Activated T-helper 17 cell treated with anti-CD3 and anti-CD28 coated beads, Interleukin-2, amount 50 U/mL, for 72 hours (primary cell): ENCODE measurements around the gene SHB. TPM values are rescaled to one million over a fixed set of nuclear protein-coding genes. Genes with fewer than 3 reads are reported as not detected.

Experiments
- ATAC-seq: fragments of 150-1000 bp; cut with Tn5 transposase; replicated peaks from 2 replicates; pipeline ENCODE4 v1.10.0; 2021; ENCODE audit warnings: mild to moderate bottlenecking, moderate library complexity
- H3K27ac Mint-ChIP-seq: one replicate; pipeline ENCODE4 v1.8.0; 2022; ENCODE audit warnings: mixed read lengths
- H3K27me3 Mint-ChIP-seq: one replicate; pipeline ENCODE4 v1.8.0; 2022; ENCODE audit warnings: mixed read lengths
- H3K36me3 Mint-ChIP-seq: one replicate; pipeline ENCODE4 v1.8.0; 2022; ENCODE audit warnings: low read depth, mild to moderate bottlenecking, mixed read lengths
- H3K4me1 Mint-ChIP-seq: one replicate; pipeline ENCODE4 v1.8.0; 2022; ENCODE audit warnings: mixed read lengths
- H3K4me3 Mint-ChIP-seq: one replicate; pipeline ENCODE4 v1.8.0; 2022; ENCODE audit warnings: mild to moderate bottlenecking, mixed read lengths
- H3K9me3 Mint-ChIP-seq: one replicate; pipeline ENCODE4 v1.8.0; 2022; ENCODE audit warnings: mixed read lengths
- total RNA-seq, 2 donors: library from RNA; stranded (reverse); gene quantifications; one replicate each; pipeline ENCODE4 v1.2.3, GENCODE V29; 2022

Gene SHB
- total RNA-seq, 2 donors from 2014 or later: 0.95 to 1.7 TPM

DNA sequence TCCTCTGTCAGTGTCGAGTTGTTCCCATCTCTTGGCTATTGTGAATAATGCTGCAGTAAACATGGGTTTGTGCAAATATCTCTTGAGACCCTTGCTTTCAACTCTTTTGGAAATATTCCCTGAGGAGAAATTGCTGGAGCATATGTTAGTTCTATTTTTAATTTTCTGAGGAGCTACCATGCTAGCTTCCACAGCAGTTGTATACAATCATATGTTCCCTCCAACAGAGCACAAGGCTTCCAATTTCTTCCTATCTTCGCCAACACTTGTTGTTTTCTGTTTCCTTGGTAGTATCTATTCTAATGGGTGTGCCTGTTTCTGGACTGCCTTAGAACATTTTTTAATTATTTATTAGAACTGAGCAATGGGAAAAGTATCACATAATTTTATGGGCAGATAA lies 23.6 kb upstream of the SHB start:
- ATAC-seq: no peak
- no peak overlapping the region for H3K27ac Mint-ChIP-seq

DNA sequence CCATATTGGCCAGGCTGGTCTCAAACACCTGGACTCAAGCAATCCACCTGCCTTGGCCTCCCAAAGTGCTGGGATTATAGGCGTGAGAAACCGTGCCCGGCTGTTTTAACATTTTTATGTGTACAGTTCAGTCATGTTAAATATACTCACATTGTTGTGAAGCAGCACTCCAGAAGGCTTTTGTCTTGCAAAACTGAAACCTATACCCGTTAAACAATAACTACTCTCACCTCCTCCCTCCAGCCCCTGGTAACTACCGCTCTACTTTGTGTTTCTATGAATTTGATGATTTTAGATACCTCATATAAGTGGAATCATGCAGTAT lies 23.1 kb upstream of the SHB start:
- Mint-ChIP-seq H3K27me3 (peaks cover 13% of the 10 kb centered on the region), H3K9me3 (no peaks in the 10 kb centered on the region), H3K36me3 (no peaks in the 10 kb centered on the region), H3K4me1 (no peaks in the 10 kb centered on the region), H3K4me3 (no peak overlapping the region), H3K27ac (no peak overlapping the region)
- no peak for ATAC-seq

More for the DNA sequence above, 23.6 kb upstream of the SHB start:
- Mint-ChIP-seq H3K9me3 (no peaks in the 10 kb centered on the region), H3K36me3 (no peaks in the 10 kb centered on the region), H3K4me1 (no peaks in the 10 kb centered on the region), H3K4me3 (no peak overlapping the region), H3K27me3 (peaks cover 13% of the 10 kb centered on the region)

DNA sequence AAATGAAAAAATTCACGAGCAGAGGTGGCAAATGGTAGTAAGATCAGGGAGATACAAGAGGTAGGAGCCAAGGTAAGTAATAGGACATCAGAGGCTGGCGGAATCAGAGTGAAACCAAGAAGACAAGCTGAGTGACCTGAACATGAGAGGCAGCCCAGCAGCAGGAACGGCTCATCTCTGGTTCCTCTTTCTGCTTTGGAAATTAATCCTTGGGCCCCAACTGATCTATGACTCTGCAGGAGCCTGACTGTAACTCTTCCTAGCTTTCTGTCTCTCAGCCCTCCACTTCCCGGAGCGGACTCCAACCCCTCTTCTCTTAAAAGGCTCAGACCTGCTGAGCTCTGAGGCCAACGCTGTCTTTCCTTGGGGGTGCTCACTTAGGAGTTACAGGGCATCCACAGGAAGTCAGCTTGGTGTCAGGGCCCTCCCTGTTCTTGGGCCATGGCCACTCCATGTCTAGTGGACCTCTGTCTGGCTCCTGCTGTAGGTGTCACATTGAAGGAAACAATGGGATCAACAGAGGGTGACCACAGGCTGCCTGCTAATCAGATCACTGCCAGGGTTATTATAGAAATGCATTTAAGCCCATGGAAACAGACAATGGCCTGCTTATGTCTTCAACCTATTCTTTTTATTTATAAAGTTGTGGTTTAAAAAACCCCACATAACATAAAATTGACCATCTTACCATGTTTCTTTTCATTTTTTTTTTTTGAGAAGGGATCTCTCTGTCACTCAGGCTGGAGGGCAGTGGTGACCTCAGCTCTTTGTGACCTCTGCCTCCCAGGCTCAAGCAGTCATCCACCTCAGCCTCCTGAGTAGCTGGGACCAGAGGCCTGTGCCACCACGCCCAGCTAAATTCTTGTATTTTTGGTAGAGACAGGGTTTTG lies 22.5 kb upstream of the SHB start:
- Mint-ChIP-seq H3K4me1 (no peaks in the 10 kb centered on the region), H3K4me3 (no peak overlapping the region), H3K36me3 (no peaks in the 10 kb centered on the region), H3K27me3 (peaks cover 16% of the 10 kb centered on the region), H3K9me3 (no peaks in the 10 kb centered on the region), H3K27ac (no peak overlapping the region)
- no peak for ATAC-seq

DNA sequence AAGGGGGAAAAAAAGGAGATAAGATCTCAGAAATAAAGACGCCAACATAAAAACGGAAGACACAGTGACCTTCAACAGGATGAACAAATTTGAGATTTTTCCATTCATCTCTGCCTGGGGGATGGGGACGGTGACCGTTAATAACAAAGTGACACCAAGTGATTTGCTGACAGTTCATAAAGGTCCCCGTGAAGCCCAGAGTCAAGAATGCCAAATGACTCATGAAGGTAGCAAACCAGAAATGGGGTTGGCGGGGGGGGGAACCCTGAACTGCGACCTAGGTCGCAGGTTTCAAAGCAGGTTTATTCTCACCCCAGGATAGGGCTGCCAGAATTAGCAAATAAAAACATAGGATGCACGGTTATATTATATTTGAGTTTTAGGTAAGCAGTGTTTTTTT lies 21.1 kb upstream of the SHB start:
- Mint-ChIP-seq H3K4me3 (no peak overlapping the region), H3K27ac (no peak overlapping the region), H3K36me3 (no peaks in the 10 kb centered on the region), H3K27me3 (peaks cover 21% of the 10 kb centered on the region), H3K9me3 (no peaks in the 10 kb centered on the region), H3K4me1 (no peaks in the 10 kb centered on the region)
- ATAC-seq: no peak

DNA sequence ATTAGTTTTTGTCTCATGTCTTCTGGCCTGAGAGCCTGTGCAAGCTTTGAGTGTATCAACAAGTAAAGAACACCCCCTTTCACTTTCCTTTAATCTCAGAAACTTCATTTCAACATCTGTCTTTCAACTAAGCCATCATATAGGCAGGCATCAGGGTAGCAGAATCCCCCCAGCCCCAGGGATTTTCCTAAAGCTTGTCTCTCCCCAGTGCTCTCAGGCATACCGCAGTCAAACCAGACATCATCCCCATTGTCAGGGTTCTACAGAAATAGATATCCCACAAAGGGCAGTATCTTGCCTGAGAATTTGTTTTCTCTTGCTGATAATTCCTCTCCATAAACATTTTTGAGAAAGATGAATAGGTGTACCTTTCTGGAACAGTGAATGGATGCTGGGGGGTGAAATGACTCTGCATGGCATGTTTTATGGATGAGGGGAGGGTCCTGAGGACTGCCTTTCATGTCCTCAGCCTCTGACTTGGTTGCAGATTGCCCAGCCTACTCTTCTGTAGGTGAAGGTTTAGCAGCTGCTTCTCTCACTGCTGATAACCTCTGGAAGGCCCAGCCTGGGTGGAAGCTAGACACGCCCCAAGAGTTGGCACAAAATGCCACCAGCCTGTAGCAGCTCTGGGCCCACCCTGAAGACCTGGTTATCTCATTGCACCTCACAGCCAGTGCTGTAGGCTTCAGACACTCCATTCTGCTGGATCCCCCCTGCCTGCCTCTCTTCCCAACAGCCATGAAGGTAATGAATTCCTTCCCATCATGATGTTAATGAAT lies 20.5 kb upstream of the SHB start:
- Mint-ChIP-seq H3K27me3 (peaks cover 25% of the 10 kb centered on the region), H3K9me3 (no peaks in the 10 kb centered on the region), H3K27ac (no peak overlapping the region), H3K4me1 (no peaks in the 10 kb centered on the region), H3K4me3 (no peak overlapping the region), H3K36me3 (no peaks in the 10 kb centered on the region)
- no peak for ATAC-seq

DNA sequence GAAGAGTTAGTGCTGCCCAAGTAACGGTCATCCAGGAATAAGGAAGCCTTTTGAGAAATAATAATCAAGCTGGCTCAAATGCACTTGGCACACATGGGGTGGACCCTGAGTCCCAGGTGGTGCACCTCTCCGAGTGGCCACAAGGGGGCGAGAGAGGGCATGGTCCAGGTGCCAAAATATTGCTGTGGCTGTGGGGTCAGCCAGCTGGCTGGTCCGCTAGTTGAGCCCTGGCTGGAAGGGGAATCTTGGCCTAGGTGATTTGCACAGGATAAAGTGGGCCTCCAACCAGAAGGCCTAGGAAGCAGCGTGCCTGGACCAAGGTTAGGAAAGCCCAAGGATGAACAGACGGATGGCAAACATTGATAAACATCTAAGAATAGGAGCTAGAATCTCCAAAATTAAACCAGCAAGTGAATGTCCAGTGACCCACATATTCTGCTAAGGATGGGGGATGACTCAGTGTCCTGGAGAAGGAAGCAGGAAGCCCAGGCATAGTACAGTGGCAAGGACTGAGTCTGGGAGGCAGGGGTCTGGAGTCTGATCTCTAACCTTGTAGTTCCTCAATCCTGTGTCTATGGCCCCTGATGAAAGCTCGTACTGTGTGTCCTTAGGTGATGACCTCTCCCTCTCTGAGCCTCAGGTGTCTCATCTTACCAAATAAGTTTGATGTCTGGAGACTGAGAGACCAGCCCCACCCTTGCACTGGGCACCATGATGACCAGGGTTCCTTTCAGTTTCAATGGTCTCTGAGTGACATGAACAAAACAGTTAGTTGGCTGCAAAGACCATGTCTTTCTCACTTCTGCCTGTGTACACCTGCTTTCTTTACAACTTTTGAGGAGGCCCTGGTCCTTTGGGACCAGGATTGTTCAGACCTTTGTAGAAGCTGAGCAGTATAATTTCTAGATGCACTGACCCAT lies 19.2 kb upstream of the SHB start:
- Mint-ChIP-seq H3K9me3 (no peaks in the 10 kb centered on the region), H3K36me3 (no peaks in the 10 kb centered on the region), H3K4me3 (no peak overlapping the region), H3K4me1 (no peaks in the 10 kb centered on the region), H3K27me3 (peaks cover 22% of the 10 kb centered on the region), H3K27ac (no peak overlapping the region)
- peak; percentile 59 for ATAC-seq

DNA sequence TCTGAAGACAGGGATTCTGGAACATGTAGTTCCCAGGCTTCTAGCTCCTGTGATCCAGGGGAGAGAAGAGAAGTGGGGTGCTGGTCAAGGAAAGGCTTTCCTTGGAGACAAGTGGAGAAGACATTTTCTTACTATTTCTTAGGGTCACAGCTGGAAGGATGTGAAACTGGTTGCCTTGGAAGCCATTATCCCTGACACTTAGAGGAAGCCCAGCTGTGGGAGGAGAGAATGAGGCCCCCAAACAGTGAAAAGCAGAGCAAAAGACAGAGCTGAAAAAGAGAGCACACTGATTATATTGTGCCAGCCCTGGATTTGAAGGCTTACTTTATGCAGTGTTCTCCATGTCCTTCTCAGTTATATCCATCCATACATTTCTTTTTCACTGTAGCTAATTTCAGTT lies 17.5 kb upstream of the SHB start:
- no peaks in the 10 kb centered on the region for H3K36me3 Mint-ChIP-seq
- no peaks in the 10 kb centered on the region for H3K9me3 Mint-ChIP-seq
- H3K27me3 Mint-ChIP-seq: peaks cover 26% of the 10 kb centered on the region
- no peaks in the 10 kb centered on the region for H3K4me1 Mint-ChIP-seq
- H3K4me3 Mint-ChIP-seq: no peak overlapping the region
- H3K27ac Mint-ChIP-seq: no peak overlapping the region
- ATAC-seq: no peak

DNA sequence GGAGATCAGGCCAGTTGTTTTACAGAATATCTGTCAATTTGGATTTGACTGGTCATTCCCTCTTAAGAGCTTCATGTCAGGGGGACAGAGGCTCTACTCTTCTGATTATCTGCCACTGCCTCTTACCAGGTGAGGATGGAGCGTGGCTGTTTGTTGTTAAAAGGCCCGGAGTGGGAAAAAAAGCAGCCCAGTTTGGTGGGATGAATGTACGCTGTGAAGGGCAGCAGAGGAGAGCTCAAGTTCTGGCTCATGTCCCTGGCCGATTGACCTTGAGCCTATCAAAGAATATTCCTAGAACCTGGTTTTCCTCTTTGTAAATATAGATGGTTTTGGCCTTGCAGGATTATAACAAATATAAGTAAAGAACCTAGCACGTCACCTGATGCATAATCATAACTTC lies 16.3 kb upstream of the SHB start:
- Mint-ChIP-seq H3K27me3 (peaks cover 23% of the 10 kb centered on the region), H3K4me3 (no peak overlapping the region), H3K27ac (no peak overlapping the region), H3K9me3 (no peaks in the 10 kb centered on the region), H3K4me1 (no peaks in the 10 kb centered on the region), H3K36me3 (no peaks in the 10 kb centered on the region)
- no peak for ATAC-seq

DNA sequence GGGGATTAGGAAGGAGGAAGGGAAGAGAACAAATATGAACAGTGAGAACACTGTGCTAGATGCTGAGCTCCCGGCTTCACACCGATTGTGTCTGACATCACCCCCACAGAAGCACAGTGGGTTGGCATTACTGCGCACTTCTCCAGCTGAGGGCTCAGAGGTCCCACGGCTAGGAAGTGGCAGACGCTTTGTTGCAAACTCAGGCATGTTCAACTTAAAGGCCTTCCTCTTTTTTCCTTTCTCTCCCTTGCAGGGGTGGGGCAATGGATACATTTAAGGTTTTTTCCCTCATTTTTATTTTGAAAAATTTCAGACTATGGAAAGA lies 15.5 kb upstream of the SHB start:
- no peaks in the 10 kb centered on the region for H3K4me1 Mint-ChIP-seq
- H3K9me3 Mint-ChIP-seq: no peaks in the 10 kb centered on the region
- H3K27me3 Mint-ChIP-seq: peaks cover 28% of the 10 kb centered on the region
- H3K4me3 Mint-ChIP-seq: no peak overlapping the region
- H3K27ac Mint-ChIP-seq: no peak overlapping the region
- no peaks in the 10 kb centered on the region for H3K36me3 Mint-ChIP-seq
- no peak for ATAC-seq

DNA sequence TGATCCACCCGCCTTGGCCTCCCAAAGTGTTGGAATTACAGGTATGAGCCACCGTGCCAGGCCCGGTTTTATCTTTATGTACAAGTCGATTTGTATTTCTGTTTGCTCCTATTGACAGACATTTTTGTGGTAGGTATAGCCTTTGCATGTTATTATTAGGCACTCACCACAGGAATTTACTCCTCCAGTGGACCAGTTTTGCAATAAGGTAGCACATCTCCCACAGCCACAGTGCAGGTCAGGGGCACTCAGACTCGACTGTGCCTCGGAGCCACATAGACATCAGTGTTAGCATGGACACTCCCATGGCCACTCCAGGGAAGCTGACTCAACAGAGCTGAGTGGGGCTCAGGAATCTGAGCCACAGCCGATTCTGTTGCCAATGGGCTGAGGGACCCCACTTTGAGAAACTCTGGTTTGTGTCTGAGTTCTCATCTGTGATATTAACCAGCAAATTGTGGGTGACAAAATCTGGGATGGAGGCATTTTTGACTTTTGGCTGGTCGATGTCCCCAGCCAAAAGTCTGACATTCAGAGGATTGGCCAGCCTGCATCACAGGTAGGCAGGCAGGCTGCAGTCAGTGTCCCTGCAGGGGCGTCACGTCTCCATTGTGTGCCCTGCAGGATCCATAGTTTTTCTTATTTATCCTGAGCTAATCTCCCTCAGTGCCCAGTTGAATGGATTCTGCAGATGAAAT lies 15.0 kb upstream of the SHB start:
- H3K9me3 Mint-ChIP-seq: no peaks in the 10 kb centered on the region
- peaks cover 33% of the 10 kb centered on the region for H3K27me3 Mint-ChIP-seq
- ATAC-seq: no peak
- no peak overlapping the region for H3K27ac Mint-ChIP-seq
- H3K4me1 Mint-ChIP-seq: no peaks in the 10 kb centered on the region
- no peaks in the 10 kb centered on the region for H3K36me3 Mint-ChIP-seq
- H3K4me3 Mint-ChIP-seq: no peak overlapping the region

DNA sequence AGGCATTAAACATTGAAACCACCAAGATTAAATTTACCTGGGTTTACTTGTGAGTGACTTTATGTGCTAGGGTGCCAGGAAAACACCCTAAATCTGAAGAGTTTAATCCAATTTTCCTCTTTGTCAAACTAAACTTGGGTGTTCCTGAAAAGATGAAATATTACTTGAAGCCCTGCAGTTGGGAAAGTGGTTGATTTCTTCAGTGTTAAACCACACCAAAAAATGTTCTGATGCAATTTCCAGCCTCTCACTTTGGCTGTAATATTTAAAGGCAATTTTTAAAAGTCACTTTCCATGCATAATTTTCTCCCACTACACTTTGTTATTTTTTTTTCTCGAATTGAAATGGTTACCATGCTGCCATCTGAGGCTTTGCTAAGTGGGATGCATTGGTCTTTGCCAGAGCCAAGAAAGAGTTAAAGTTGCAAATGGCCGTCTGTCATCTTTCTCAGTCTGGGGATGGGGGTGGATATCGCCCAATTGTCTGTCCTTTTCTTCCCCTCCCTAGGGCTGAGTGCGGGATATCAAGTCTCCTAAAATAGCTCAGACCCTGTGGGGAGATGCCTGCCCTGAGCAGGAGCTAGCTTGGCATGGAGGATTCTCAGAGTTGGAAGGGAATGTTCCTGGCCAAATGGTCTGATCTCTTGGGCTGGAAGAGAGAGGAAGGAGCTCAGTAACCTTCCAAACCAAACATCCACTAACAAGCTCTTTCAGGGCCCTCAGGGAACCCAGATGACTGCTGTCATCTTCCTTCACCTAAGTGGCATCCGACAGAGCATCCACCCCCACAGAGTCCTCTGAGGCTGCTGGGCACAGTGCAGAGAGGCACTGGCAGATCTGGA lies 13.6 kb upstream of the SHB start:
- no peaks in the 10 kb centered on the region for H3K36me3 Mint-ChIP-seq
- no peak overlapping the region for H3K27ac Mint-ChIP-seq
- no peaks in the 10 kb centered on the region for H3K4me1 Mint-ChIP-seq
- H3K4me3 Mint-ChIP-seq: no peak overlapping the region
- H3K27me3 Mint-ChIP-seq: peaks cover 33% of the 10 kb centered on the region
- H3K9me3 Mint-ChIP-seq: no peaks in the 10 kb centered on the region
- no peak for ATAC-seq

DNA sequence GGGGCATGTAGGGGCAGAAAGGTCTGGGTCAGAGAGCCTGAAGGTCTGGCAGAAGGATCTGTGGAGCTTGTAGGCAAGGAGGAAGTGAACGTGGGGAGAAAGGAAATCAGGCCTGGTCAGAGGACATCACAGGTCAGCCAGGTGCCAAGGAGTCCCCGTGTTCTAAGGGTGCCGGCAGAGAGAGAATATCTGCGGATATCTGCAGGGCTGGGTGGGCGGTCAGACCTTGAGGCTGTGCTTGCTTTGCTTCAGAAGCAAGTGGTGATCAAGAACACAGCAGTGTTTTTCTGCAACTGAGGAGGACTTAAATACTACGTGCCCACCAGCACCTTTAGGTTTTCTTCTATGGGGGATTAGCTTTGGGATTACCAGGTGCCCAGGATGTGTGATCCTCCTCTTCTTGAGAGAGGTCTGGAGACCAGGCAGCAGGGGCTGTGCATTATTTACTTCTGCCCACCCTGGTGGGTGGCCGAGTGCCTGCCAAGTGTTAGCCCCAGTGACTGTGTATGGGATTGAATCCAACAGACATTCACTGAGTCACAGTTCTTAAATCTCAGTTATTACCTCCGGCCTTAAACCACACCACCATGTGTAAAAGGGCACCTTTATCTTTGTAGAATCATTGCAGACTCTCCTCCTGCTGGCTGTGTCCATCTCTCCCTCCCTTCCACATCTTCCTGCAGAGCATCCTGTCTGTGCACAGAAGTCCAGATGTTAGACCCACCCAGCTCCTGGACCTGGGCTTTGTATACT lies 12.5 kb upstream of the SHB start:
- Mint-ChIP-seq H3K4me1 (peaks cover 5% of the 10 kb centered on the region), H3K4me3 (no peak overlapping the region), H3K27ac (no peak overlapping the region), H3K27me3 (peaks cover 37% of the 10 kb centered on the region), H3K36me3 (no peaks in the 10 kb centered on the region), H3K9me3 (no peaks in the 10 kb centered on the region)
- no peak for ATAC-seq

DNA sequence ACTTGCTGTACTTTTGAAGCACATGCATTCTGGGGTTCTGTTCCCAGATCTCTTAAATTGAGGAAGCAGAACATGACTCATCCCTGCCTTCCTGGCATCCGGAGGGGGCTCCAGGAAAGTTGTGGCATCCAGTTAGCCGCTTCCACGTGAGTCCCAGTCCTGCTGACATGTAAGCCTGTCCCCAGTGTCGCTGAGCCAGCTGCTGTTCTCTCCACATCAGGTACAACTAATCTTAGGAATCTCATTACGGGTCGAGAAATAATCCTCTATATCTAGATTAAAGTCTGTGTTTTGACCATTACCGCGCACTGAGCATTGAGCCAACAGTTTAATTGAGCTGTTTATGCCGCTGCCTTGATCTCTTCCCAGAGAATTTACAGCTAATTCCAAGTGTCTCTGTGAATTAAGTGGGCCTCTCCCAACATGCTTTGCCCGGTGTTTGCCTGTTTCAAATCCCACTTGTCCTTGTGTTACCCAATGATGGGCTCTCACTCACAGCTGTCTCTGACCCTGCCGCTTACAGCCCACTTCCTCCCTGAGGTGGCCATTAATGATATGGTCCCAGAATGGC lies 10.5 kb upstream of the SHB start:
- Mint-ChIP-seq H3K4me3 (no peak overlapping the region), H3K27me3 (peaks cover 29% of the 10 kb centered on the region), H3K27ac (no peak overlapping the region), H3K36me3 (no peaks in the 10 kb centered on the region), H3K9me3 (no peaks in the 10 kb centered on the region), H3K4me1 (peaks cover 5% of the 10 kb centered on the region)
- ATAC-seq: no peak
